ENCODE measurements around the gene GGT6.

The GGT6 gene

DNA sequence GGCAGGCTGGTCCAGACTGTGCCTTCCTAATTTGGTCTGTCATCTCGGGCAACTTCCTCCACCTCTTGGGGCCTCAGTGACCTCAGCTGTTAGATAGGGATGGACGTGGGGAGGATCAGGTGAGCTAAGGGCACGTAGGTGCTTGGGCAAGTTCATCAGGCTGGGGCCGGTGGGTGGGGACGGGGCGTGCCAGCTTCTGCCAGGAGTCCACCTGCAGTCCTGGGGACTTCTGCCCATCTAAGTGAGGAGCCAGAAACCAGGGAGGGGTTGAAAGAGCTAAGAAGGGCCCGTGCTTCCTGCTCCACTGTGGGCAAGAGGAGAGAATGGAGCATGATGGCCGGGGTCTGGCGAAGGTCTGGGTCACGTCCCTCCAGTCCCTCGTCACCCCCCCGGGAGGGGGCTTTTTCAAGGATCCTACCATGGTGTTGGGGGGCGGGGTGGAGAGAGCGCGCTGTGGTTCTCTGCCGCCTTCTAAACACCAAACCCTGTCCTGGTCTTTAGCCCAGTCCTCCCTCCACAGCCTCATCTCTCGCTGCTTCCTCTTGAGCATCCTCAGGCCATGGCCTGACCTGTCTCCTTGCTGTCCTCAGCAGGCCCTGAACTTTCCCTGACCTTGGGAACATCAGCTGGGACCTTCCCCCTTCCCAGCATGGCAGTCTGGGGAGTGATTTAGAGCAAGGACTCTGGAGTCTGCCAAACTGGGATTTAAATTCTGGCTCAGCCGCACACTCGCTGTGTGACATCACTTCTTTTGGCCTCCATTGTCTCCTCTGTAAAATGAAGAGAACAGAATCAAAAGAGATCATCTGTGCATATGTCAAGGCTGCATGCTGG, 40.1 kb downstream of the GGT6 start:
- no peak for DNase-seq (ENCODE audit: low read depth)

DNA sequence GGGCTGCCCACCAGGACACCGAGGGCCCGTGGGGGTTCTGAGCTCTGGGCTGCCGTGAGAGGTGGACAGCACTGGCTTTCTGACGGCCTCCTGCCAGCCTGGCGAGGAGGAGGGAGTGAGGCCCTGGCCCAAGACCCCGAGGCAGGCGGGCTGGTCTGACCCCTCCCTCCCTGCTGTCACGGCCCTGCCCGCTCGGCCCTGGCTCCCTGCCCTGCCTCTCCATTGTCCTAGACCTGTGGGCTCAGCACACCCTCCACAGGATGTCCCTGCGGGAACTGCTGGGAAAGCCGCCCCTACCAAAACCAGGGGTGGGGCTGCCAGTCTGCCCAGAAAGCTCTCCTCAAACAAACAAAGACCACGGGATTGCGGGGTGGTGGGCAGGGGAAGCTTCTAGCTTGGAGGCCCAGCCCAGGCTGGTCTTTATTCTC, 41.0 kb downstream of the GGT6 start:
- no peak for DNase-seq (ENCODE audit: low read depth)

DNA sequence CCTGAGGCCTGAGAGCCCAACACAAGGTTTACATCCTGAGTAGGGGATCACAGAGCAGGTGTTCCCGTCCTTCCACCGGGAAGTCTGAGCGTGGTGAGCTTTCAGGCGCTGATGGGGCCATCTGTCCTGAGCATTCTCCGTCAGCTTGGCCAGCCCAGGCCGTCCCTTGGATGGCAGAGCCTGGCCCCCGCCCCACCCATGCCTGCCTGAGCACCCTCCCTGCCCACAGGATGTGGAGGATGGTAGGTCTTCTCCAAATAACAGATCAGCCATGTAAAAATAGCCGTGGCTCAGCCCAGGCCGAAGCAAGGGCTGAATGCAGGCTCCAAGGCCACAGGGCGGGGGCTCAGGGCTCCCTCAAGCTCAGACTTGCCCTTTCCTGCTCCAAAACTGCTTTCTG, 41.5 kb downstream of the GGT6 start:
- no peak for DNase-seq (ENCODE audit: low read depth)

DNA sequence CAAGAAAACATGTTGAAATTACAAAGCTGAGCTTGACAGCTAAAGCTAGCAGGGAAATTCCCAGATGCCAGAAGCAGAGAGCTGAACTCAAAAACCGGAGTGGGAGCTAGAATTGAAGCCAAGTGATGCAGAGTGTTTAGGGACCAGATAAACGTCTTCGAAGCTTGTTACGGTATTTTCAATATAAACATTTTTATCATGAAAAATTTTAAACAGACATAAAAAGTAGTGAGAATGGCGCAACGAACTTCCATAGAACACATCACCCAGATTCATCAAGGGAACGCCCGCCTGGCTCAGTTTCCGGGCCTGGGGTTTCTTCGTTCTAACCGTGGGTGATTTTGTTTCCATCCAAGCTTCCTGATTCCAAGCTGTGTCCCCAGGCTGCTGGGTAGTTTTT, 43.6 kb downstream of the GGT6 start:
- no peak for DNase-seq (ENCODE audit: low read depth)

DNA sequence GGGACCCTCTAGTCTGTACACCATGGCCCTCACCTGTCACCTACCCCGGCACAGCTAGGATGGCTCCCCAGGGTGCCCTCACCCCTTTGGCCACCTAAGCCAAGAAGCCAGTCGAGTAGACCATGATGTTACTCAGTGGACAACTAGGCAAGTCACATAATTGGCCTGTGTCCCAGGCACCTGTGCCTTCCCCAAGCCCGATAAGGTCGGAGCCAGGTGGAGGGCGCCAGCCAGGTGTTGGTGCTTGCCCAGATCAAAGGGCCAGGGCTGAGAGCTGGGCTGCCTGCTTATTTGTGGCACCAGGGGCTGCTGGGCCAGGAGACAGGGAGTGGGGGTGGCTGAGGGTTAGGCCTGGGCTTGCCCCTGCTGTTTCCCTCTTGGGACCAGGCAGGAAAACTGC, 44.9 kb downstream of the GGT6 start:
- no peak for DNase-seq (ENCODE audit: low read depth)

DNA sequence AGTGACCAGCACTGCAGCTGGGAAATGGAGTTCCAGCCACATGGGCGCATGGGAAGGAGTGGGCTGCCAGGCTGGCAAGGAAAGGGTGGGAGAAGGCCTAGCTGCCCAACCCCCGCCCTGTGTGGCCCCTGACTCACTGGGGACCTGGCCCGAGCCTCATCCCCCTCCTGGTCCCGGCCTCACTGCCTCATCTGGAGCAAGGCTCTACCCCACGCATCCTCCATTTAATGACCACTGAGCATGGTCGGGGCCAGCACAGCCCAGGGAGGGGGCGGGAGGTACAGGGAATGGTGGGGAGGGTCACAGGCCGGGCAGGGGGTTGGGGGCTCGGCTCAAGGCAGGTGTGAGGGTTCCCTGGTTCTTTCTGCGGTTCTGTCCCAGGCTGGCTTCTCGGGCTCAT, 45.6 kb downstream of the GGT6 start:
- DNase-seq (ENCODE audit: low read depth): no peak

DNA sequence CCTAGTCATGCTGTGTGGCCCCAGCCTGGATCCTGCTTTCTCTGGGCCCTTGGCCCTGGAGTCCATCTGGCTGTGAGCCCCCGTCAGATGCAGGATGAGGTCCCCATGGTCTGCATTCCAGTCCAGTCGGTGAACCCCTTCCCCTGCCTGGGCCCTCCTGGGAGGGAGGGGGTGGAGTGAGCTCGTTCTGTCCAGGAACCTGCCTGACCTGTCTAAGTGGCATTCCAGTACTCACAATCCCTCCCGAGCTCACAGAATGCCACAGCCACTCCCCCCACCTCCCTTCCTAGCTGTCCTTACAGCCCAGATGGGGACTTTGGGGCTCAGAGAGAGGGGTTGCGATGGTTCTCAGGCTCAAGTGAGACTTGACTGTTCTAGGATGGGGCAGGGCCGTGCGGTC, 46.2 kb downstream of the GGT6 start:
- DNase-seq (ENCODE audit: low read depth): no peak

DNA sequence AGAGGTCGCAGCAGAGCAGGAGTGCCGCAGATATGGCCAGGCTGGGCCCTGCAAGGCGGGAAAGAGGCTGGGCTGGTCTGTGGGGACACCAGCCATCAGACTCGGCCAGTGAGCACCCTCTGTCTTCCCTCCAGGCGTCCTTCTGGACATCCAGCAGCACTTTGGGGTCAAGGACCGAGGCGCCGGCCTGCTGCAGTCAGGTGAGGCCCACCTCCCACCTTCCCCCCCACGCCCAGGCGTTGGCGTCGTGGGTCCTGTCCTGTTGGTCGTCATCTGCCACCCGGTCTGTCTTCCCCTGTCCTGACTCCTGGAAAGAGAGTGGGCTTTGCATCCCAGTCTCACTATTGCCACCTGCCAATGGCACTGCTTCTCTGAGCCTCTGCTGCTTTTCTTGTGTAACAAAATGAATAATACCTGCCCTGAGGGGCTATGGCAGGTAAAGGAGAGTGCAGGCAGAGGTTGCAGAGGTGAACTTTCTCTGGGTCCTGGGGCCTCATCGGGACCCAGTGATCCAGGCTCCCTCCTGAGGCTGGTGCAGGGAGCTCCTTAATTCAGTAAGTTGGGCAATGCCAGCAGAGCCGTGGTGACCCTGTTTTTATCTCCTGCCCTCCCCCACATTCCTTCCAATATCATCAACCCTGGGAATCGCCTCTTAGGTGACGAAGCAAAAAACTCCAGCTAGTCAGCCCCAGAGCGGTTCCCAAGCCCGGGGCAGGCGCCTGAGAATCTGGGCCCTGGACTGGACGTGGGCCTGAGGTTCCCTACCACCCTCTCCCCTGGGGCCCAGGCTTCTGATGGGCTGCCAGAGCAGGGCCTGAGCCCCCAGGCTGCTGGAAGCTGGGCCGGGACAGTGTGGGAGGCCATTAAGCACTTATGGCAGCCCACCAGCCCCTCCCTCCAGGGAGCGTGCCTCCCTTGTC, 47.0 kb downstream of the GGT6 start:
- no peak for DNase-seq (ENCODE audit: low read depth)

DNA sequence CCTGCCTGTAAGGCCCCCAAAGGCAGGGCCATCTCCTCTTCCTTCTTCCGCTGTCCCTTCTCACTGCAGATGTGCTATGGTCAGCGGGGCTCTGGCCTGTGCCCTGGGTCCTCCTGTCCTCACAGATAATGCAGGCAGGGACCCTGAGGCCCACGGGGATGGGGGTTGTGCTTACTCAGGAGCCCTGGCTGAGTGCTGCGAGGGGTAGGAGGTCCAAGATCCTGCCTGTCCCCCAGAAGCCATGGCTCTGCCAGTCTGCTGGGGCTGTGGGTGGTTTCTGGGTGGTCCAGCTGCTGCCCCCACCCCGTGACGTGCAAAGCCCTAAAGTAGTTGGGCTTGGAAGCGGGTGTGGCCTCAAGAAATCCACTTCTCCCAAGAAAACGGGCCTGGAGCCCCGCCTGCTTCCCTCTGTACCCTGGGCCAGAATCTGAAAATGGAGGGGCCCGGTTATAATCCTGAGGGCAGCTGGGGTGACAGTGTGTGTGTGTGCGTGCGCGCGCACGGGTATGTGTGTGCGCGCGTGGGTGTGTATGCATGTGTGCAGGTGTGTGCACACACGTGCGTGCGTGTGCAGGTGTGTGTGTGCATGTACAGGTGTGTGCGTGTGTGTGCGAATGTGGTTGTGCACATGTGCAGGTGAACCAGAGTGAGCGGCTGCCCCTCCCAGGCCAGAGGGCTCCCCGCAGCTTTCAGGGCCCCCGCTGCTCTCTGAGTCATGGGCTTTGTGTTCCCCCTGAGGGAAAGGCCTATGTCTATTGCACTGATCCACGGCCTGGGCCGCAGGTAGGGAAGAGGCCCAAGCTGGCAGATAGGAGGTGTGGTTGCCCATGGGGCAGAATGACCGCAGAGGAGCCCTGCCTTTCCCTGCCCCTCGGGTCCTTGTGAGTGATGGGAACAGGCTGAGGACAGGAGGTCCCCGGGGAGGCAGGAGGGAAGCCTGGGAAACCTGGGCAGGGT, 47.9 kb downstream of the GGT6 start:
- no peak for DNase-seq (ENCODE audit: low read depth)

DNA sequence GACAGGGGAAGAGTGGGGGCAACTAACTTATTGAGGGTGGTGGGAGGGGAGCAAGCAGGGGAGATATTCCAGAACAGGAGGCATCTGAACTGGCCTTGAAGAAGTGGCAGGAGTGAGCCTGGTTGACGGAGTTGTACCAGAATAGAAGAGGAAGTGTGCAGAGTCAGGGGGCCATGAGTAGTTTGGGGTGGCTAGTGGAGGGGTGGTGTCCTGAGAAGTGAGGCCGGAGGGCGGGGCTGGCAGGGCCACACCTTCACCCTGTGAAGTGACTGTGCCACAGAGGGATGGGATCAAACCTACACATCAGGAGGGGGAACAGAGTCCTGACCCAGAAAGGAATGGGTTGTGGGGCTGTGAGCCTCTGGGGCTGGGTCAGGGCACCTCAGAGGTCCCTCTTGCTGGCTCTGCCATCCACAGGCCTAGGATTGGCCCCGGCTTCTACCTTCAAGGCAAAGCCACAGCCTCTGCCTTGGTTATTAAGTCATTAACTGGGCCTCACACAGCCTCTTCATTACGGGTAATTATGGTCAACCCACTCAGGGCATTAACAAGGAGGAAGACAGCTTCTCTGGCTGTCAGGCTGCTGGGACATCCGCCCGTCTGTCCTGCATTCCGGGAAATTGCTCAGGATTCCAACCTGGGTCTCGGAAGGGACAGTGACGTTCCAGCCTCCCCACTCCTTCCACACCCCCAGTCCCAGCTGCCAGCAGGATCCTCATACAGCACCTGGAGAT, 49.0 kb downstream of the GGT6 start:
- DNase-seq (ENCODE audit: low read depth): no peak

DNA sequence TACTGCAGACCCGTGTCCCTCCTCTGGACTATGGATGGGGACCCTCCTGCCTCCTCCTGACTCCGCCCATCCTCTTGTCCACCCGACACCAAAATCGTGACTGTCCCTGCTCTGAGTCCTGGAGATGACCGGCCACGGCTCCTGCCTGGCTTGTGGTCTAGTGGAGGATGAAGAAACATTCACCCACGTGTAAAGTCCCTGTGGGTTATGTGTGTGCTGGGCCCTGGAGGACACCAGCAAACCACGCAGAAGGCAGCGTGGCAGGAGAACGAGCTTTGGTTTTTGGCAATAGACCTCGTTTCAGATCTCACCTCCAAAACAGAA, 49.8 kb downstream of the GGT6 start:
- no peak for DNase-seq (ENCODE audit: low read depth)

DNA sequence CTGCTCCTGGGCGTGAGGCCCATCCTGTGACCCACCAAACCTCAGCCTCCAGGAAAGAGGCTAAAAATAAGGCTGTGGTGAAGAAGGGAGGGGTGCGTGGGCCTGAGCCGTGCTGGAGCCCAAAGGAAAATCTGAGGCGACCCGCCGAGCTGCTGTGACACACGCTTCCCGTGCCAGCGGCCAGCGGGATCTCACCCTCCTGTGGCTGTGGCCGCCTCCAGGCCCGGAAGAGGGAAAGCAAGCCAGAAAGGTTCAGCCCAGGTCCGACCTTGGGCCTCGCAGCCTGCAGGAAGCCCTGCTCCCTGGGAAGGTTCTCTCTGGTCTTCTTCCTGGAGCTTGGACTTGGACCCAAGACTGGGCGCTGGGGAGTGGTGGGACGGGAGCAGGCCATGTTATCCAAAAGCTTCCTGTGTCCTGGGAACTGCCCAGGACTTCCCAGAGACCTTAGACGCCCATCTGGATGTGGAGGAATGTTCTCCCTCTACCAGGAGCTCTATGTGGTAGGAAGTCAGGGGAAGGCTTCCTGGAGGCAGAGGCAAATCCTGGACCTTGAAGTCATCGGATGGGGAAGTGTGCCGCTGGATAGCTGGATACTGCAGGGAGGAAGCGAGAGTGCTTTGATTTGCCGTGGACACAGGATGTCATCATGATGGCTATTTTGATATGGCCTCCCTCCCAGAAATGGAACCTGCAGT, 50.3 kb downstream of the GGT6 start:
- no peak for DNase-seq (ENCODE audit: low read depth)

DNA sequence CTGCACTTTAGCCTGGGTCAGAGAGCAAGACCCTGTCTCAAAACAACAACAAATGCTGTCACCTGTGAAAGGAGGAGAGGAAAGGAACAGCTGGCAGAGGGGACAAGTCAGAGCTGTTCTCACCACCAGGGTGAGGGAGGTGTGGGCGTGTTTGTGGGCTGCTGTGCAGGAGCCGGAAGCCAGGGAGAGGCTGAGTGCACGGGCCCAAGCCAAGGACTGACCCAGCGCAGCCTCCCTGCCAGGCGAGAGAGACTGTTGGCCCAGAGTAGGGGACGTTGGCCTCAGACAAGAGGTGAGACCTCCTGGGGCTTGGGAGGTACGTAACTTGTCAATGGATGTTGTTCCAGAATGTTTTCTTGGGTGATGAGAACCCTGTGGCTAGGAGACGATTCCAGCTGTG, 51.0 kb downstream of the GGT6 start:
- DNase-seq (ENCODE audit: low read depth): no peak

DNA sequence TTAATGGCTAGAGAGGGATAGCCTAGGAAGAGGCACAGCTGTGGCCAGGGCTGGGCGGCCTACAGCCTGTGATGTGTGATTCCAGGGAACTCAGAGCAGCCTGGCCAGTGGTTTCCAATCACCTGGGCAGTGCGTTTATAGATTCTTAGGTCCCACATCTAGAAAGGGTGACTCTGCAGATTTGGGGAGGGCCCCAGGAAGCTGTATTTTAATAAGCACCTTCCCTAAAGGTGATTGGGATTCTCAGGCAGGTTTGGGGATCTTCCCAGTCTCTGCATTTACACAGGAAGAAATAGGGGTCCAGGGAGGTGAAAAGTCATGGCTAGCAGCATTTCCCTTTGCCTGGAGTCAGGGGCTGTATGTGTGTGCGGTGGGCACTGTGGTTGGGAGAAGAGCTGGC, 52.2 kb downstream of the GGT6 start:
- DNase-seq (ENCODE audit: low read depth): no peak

DNA sequence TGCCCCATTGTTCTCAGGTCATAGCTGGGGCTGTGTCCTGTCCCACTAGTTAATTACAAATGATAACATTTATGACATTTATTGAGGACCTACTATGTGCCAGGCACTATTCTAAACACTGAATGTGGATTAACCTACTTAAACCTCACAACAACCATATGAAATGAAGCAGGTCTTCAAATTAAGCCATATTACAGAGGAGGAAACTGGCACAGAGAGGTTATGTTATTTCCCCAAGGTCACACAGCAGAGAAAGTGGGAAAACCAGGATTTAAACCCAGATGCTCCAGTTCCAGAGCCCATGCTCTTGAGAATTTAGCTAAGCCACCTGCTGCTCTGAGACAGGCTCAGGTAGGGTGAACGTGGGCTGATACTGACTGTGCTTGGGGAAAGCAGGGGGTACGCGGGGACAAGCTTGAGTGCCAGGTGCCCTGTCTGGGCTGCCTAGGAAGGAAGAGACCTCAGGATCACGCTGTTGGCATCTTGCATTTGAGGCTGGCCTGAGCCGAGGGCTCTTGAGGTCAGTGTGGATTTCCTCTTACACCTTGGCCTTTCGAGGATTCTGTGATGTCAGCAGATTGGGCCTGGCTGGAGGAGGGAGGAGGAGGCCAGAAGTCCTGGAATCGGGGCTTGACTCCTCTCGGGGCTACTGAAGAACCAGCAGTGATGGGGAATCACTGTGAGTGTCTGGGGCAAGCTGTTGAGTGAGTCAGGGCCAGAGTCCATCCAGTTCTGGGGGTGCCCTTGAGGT, 52.8 kb downstream of the GGT6 start:
- no peak for DNase-seq (ENCODE audit: low read depth)
